Rectal smooth muscle tissue (tissue), 1 donor: ENCODE measurements around the gene SHISAL2B.
"Not testable (repeated sequence)": the region's sequence is repeated elsewhere in the genome, so short reads cannot be mapped to it uniquely, and the experiment has no call there.

ENCODE experiments used
- H3K27ac ChIP-seq: one replicate; pipeline ENCODE4 v1.7.0; 2013; ENCODE audit warnings: low read depth, low read length, inconsistent platforms
- H3K27me3 ChIP-seq: one replicate; pipeline ENCODE4 v1.7.0; 2013; ENCODE audit warnings: low read length; ENCODE audit not compliant: control insufficient read depth, insufficient read depth
- H3K36me3 ChIP-seq: one replicate; pipeline ENCODE4 v1.7.0; 2013; ENCODE audit warnings: low read length; ENCODE audit not compliant: control insufficient read depth, insufficient read depth
- H3K4me1 ChIP-seq: one replicate; pipeline ENCODE4 v1.7.0; 2013; ENCODE audit warnings: low read length; ENCODE audit not compliant: control insufficient read depth, insufficient read depth
- H3K4me3 ChIP-seq: one replicate; pipeline ENCODE4 v1.7.0; 2013; ENCODE audit warnings: low read length
- H3K9ac ChIP-seq: one replicate; pipeline ENCODE4 v1.7.0; 2013; ENCODE audit warnings: low read length

The SHISAL2B gene

GRCh38 chr5:64714495-64714894 is 24.2 kb downstream of the SHISAL2B start:
- not testable (repeated sequence) for H3K4me3 ChIP-seq, H3K9ac ChIP-seq, H3K36me3 ChIP-seq, H3K27me3 ChIP-seq, H3K4me1 ChIP-seq, H3K27ac ChIP-seq

- Histone ChIP-seq H3K27ac (no peak overlapping the region), H3K27me3 (no peaks in the 10 kb centered on the region), H3K36me3 (peaks cover 2% of the 10 kb centered on the region), H3K9ac (no peak overlapping the region), H3K4me3 (no peak overlapping the region), H3K4me1 (no peaks in the 10 kb centered on the region)
Measured at GRCh38 chr5:64722588-64722987, 32.3 kb downstream of the SHISAL2B start.

GRCh38 chr5:64727150-64727549 is 36.8 kb downstream of the SHISAL2B start:
- Histone ChIP-seq H3K4me1 (no peaks in the 10 kb centered on the region), H3K4me3 (no peak overlapping the region), H3K9ac (no peak overlapping the region), H3K27me3 (no peaks in the 10 kb centered on the region), H3K36me3 (no peaks in the 10 kb centered on the region), H3K27ac (no peak overlapping the region)

GRCh38 chr5:64742411-64742810 is 52.1 kb downstream of the SHISAL2B start:
- Histone ChIP-seq H3K27ac (no peak overlapping the region), H3K9ac (no peak overlapping the region), H3K4me3 (no peak overlapping the region), H3K27me3 (no peaks in the 10 kb centered on the region), H3K4me1 (no peaks in the 10 kb centered on the region), H3K36me3 (no peaks in the 10 kb centered on the region)

- Histone ChIP-seq H3K27ac (no peak overlapping the region), H3K4me1 (no peaks in the 10 kb centered on the region), H3K36me3 (no peaks in the 10 kb centered on the region), H3K9ac (no peak overlapping the region), H3K27me3 (no peaks in the 10 kb centered on the region), H3K4me3 (no peak overlapping the region)
Measured at GRCh38 chr5:64742821-64743220, 52.5 kb downstream of the SHISAL2B start.

- H3K36me3 ChIP-seq = no peaks in the 10 kb centered on the region
- H3K4me3 ChIP-seq = no peak overlapping the region
- H3K27me3 ChIP-seq = no peaks in the 10 kb centered on the region
Measured at GRCh38 chr5:64744914-64745313, 54.6 kb downstream of the SHISAL2B start.

GRCh38 chr5:64746446-64746845 is 56.1 kb downstream of the SHISAL2B start:
- no peaks in the 10 kb centered on the region for H3K36me3 ChIP-seq
- H3K27me3 ChIP-seq = no peaks in the 10 kb centered on the region
- H3K4me1 ChIP-seq = no peaks in the 10 kb centered on the region
- no peak overlapping the region for H3K9ac ChIP-seq
- H3K4me3 ChIP-seq = no peak overlapping the region
- H3K27ac ChIP-seq = no peak overlapping the region

More at GRCh38 chr5:64744914-64745313, 54.6 kb downstream of the SHISAL2B start:
- H3K9ac ChIP-seq = no peak overlapping the region
- no peaks in the 10 kb centered on the region for H3K4me1 ChIP-seq
- no peak overlapping the region for H3K27ac ChIP-seq

GRCh38 chr5:64749385-64749784 is 59.1 kb downstream of the SHISAL2B start:
- no peaks in the 10 kb centered on the region for H3K4me1 ChIP-seq
- no peaks in the 10 kb centered on the region for H3K27me3 ChIP-seq
- no peak overlapping the region for H3K9ac ChIP-seq
- no peak overlapping the region for H3K4me3 ChIP-seq
- H3K36me3 ChIP-seq = no peaks in the 10 kb centered on the region
- H3K27ac ChIP-seq = no peak overlapping the region

GRCh38 chr5:64754066-64754465 is 63.8 kb downstream of the SHISAL2B start:
- H3K27me3 ChIP-seq = no peaks in the 10 kb centered on the region
- no peak overlapping the region for H3K27ac ChIP-seq
- no peaks in the 10 kb centered on the region for H3K36me3 ChIP-seq
- no peaks in the 10 kb centered on the region for H3K4me1 ChIP-seq
- H3K4me3 ChIP-seq = no peak overlapping the region
- H3K9ac ChIP-seq = no peak overlapping the region

GRCh38 chr5:64758901-64759300 is 68.6 kb downstream of the SHISAL2B start:
- Histone ChIP-seq H3K27me3 (no peaks in the 10 kb centered on the region), H3K4me3 (no peak overlapping the region), H3K36me3 (no peaks in the 10 kb centered on the region), H3K27ac (no peak overlapping the region), H3K4me1 (no peaks in the 10 kb centered on the region), H3K9ac (no peak overlapping the region)

GRCh38 chr5:64759960-64760660 is 69.8 kb downstream of the SHISAL2B start:
- Histone ChIP-seq H3K27me3 (no peaks in the 10 kb centered on the region), H3K27ac (no peak overlapping the region), H3K4me3 (no peak overlapping the region), H3K9ac (no peak overlapping the region), H3K36me3 (no peaks in the 10 kb centered on the region), H3K4me1 (no peaks in the 10 kb centered on the region)

GRCh38 chr5:64763948-64764503 is 73.7 kb downstream of the SHISAL2B start:
- no peaks in the 10 kb centered on the region for H3K36me3 ChIP-seq
- no peak overlapping the region for H3K27ac ChIP-seq
- H3K9ac ChIP-seq = no peak overlapping the region
- peaks cover 12% of the 10 kb centered on the region for H3K4me1 ChIP-seq
- no peaks in the 10 kb centered on the region for H3K27me3 ChIP-seq
- H3K4me3 ChIP-seq = no peak overlapping the region
